Gastrocnemius medialis (tissue), 4 donors: Measurements from ENCODE around the gene MAGI1. TPM values are rescaled to one million over a fixed set of nuclear protein-coding genes. Genes with fewer than 3 reads are reported as not detected.
A peak's percentile ranks its signal among the peaks of the same experiment; 100 is the strongest.
"Not testable (repeated sequence)": the region's sequence is repeated elsewhere in the genome, so short reads cannot be mapped to it uniquely, and the experiment has no call there.

ENCODE experiments used
- ATAC-seq, 2 donors: fragments of 150-250 bp; one replicate each; pipeline ENCODE4 v1.9.1; 2016
- DNase-seq, 2 donors: peaks; one replicate each; pipeline ENCODE4 v3.0.0-alpha.2; 2019
- H3K27ac ChIP-seq, 4 donors: fragments of 200-600 bp; sonication (generic); 1 replicate in 1 of 4; 2 replicates in 3 of 4; pipeline ENCODE4 v1.5.1; 2016 to 2018; ENCODE audit warnings: mild to moderate bottlenecking in 2 of 4, moderate library complexity in 1 of 4
- H3K27me3 ChIP-seq, 3 donors: fragments of 200-600 bp; sonication (generic) in 2 of 3; 1 replicate in 1 of 3; 2 replicates in 2 of 3; pipeline versions ENCODE4 v1.5.1 to v1.6.0; 2016 to 2019; ENCODE audit warnings: mild to moderate bottlenecking in 1 of 3, moderate library complexity in 1 of 3
- H3K36me3 ChIP-seq, 2 donors: fragments of 200-600 bp; sonication (generic) in 1 of 2; one replicate each; pipeline ENCODE4 v1.5.1; 2017 to 2018
- H3K4me1 ChIP-seq, 2 donors: fragments of 200-600 bp; sonication (generic) in 1 of 2; one replicate each; pipeline ENCODE4 v1.5.1; 2016 to 2017; ENCODE audit warnings: mild to moderate bottlenecking in 2 of 2
- H3K4me3 ChIP-seq, 4 donors: fragments of 200-600 bp; sonication (generic) in 3 of 4; 1 replicate in 1 of 4; 2 replicates in 3 of 4; pipeline ENCODE4 v1.5.1; 2016 to 2019; ENCODE audit warnings: mild to moderate bottlenecking in 2 of 4
- H3K9me3 ChIP-seq, 3 donors: fragments of 200-600 bp; sonication (generic) in 2 of 3; 1 replicate in 1 of 3; 2 replicates in 2 of 3; pipeline ENCODE4 v1.5.1; 2016 to 2019
- POLR2A ChIP-seq, 2 donors: fragments of 450-650 bp; IDR thresholded peaks; one replicate each; pipeline ENCODE4 v1.6.1; 2017; ENCODE audit warnings: antibody characterized with exemption in 2 of 2, mild to moderate bottlenecking in 2 of 2, moderate library complexity in 2 of 2
- in situ Hi-C, 4 donors: fragments of 200-750 bp; cut with MboI; loops; one replicate each; pipeline versions ENCODE4 v1.15.0 to v1.8.0; 2017; ENCODE audit warnings: low sequenced_read_pairs in 4 of 4
- intact Hi-C: fragments of 100-400 bp; cut with DNase I; formaldehyde crosslinking; loops from one replicate; pipeline ENCODE4 v1.15.1; 2023; ENCODE audit warnings: low total_unique reads
- total RNA-seq, 4 donors: library from RNA; depleted of rRNA; stranded (reverse); fragments of >200 nt; gene quantifications; one replicate each; pipeline versions ENCODE4 v1.1.0 to v1.2.3, GENCODE V29; 2016
- TF ChIP-seq, protein P1 (sequence below), 5 experiments: fragments of 450-650 bp in 3 of 5; fragments of 200-600 bp in 2 of 5; sonication (generic) in 2 of 5; IDR thresholded peaks in 4 of 5; conservative IDR thresholded peaks in 1 of 5; 1 replicate in 4 of 5; 2 replicates in 1 of 5; pipeline ENCODE4 v1.5.1; 2016 to 2019; ENCODE audit warnings: antibody characterized with exemption in 5 of 5, mild to moderate bottlenecking in 3 of 5, moderate library complexity in 3 of 5

The MAGI1 gene
- total RNA-seq, 4 donors from 2014 or later: 2.6 to 7.5 (median 3.9) TPM

DNA sequence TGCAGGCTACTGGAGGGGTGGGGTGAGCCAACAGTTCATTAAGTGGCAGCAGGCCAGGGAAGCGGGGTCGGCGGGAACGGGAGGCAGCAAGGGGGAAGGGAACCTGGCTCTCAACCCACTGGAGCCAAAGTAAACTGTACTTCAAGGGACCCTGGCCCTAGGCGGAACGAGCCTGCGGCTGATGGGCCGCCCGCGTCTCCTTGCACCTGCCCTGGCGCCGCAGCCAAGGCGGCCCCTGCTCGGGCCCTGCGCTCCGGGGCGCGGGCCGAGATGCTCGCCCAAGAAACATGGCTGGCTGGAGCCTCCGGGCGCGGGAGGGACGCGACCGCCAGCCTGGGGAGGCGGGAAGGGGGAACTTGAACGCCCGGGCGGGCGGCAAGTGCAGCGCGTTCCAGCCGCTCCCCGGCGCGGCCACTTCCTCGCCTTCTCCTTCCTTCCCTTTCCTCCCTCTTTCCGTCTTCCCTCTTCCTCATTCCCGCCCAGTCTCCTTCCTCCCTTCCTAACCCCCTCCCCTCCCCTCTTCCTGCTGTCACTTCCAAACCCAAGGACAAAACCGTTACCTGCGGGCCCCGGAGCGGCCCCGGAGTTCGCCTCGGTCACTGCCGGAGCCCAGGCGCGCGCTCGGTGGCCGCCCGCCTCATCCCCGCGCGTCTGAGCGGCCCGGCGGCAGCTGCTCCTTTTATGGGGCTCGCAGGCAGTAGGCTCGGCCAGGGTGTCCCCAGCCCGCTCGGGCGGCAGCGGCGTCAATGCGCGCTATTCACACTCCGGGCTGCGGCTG, 489.7 kb downstream of the MAGI1 start:
- TF ChIP-seq POLR2A (IDR thresholded peaks at IDR 0.05): no peak
- TF ChIP-seq, protein P1, sequence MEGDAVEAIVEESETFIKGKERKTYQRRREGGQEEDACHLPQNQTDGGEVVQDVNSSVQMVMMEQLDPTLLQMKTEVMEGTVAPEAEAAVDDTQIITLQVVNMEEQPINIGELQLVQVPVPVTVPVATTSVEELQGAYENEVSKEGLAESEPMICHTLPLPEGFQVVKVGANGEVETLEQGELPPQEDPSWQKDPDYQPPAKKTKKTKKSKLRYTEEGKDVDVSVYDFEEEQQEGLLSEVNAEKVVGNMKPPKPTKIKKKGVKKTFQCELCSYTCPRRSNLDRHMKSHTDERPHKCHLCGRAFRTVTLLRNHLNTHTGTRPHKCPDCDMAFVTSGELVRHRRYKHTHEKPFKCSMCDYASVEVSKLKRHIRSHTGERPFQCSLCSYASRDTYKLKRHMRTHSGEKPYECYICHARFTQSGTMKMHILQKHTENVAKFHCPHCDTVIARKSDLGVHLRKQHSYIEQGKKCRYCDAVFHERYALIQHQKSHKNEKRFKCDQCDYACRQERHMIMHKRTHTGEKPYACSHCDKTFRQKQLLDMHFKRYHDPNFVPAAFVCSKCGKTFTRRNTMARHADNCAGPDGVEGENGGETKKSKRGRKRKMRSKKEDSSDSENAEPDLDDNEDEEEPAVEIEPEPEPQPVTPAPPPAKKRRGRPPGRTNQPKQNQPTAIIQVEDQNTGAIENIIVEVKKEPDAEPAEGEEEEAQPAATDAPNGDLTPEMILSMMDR (IDR thresholded peaks at IDR 0.05 in 4 of 5, conservative IDR thresholded peaks at IDR 0.05 in 1 of 5): no peak
- DNase-seq (no peak), ATAC-seq (peak; percentile 46 to 52)
- no peaks in the 10 kb centered on the region for H3K27me3 ChIP-seq
- in situ Hi-C loops: no loop called here
- no peaks in the 10 kb centered on the region for H3K9me3 ChIP-seq
- no peaks in the 10 kb centered on the region for H3K36me3 ChIP-seq
- H3K27ac ChIP-seq: peak overlapping the region in 2 of 4 donors; percentile 19 to 32
- intact Hi-C loops: no loop called here
- H3K4me1 ChIP-seq: peaks cover 7 to 9% of the 10 kb centered on the region in 2 donors
- peak overlapping the region; percentile 64 to 78 (median 70) for H3K4me3 ChIP-seq

DNA sequence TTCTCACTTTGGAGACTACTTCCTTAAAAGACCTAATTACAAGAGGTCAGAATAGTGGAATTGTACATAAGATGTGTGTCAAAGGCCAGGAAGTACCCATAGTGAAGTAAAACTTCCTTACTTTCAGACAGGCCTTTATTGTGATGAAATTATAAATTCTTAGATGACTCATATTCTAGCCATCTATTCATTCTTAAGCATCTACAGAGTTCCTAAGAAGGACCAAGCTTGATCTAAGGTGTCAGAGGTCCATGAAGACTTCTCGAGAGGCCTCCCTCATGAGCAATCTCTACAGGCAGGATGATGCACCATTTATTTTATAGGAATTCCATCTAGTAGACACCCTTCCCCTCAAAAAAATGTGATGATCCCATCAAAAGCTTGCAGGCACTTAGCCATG, 493.3 kb downstream of the MAGI1 start:
- intact Hi-C loops: no loop called here
- DNase-seq (no peak), ATAC-seq (no peak)
- H3K27ac ChIP-seq: no peak overlapping the region
- H3K4me1 ChIP-seq: peaks cover 7 to 9% of the 10 kb centered on the region in 2 donors
- H3K27me3 ChIP-seq: no peaks in the 10 kb centered on the region
- H3K36me3 ChIP-seq: no peaks in the 10 kb centered on the region
- in situ Hi-C loops: no loop called here
- no peak overlapping the region for H3K4me3 ChIP-seq
- TF ChIP-seq, protein P1 (IDR thresholded peaks at IDR 0.05 in 4 of 5, conservative IDR thresholded peaks at IDR 0.05 in 1 of 5): no peak
- no peaks in the 10 kb centered on the region for H3K9me3 ChIP-seq

GRCh38 chr3:65543391-65543790, 495.3 kb downstream of the MAGI1 start:
- intact Hi-C loops, ATAC-seq, H3K27ac ChIP-seq, H3K36me3 ChIP-seq, H3K27me3 ChIP-seq, in situ Hi-C loops, H3K9me3 ChIP-seq, DNase-seq, H3K4me3 ChIP-seq, H3K4me1 ChIP-seq: not testable (repeated sequence)

DNA sequence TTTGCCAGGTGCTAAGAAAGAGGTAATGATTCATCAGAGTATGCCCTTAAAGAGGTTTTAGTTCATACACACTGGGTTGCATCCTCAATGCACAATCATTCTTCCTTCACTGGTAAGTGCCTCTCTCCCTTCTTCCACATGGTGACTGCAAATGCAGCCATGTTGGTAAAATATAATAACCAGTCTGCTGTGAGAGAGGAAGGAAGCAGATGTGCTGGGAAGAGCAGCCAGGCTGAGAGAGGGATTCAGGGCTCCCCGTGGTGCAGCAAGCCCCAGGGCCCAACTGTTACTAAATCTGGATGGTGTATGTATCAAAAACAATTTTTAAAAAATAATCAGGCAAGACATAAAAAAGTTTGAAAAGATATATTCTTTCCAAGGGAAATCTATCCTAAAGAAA, 498.1 kb downstream of the MAGI1 start:
- Histone ChIP-seq H3K27me3 (no peaks in the 10 kb centered on the region), H3K4me3 (no peak overlapping the region), H3K4me1 (peaks cover 0 to 11% of the 10 kb centered on the region in 2 donors), H3K36me3 (no peaks in the 10 kb centered on the region), H3K27ac (no peak overlapping the region), H3K9me3 (no peaks in the 10 kb centered on the region)
- in situ Hi-C loops (no loop called here), intact Hi-C loops (no loop called here)
- TF ChIP-seq POLR2A (IDR thresholded peaks at IDR 0.05): no peak
- TF ChIP-seq, protein P1 (IDR thresholded peaks at IDR 0.05 in 4 of 5, conservative IDR thresholded peaks at IDR 0.05 in 1 of 5): no peak
- ATAC-seq (no peak), DNase-seq (no peak)

DNA sequence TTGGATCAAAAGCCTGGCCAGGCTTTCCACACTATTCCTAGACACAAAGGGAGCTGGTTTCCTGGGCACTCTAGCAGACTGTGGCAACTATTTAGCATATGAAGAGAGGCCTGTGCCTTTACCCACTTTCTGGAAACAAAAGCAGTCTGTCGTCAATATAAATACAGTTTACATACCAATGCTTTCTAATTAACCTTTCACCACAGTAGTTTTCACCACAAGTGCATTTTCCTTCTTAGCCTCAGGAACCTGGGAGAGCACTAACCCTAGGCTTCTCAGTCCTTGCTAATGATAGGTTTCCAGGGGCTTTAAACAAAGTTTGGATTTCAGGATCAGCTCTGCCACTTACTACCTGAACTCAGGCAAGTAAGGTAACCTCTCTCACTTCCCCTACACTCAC, 499.1 kb downstream of the MAGI1 start:
- Histone ChIP-seq H3K27me3 (no peaks in the 10 kb centered on the region), H3K36me3 (no peaks in the 10 kb centered on the region), H3K27ac (no peak overlapping the region), H3K4me3 (no peak overlapping the region), H3K9me3 (no peaks in the 10 kb centered on the region), H3K4me1 (peaks cover 9 to 21% of the 10 kb centered on the region in 2 donors)
- DNase-seq: no peak
- in situ Hi-C loops (no loop called here), intact Hi-C loops (no loop called here)
- TF ChIP-seq POLR2A (IDR thresholded peaks at IDR 0.05): no peak
- TF ChIP-seq, protein P1 (IDR thresholded peaks at IDR 0.05 in 4 of 5, conservative IDR thresholded peaks at IDR 0.05 in 1 of 5): no peak
- ATAC-seq: no peak
